BE2C (cell line): ENCODE measurements around the gene NUP62.

Source experiments
- DNase-seq: peaks from one replicate; pipeline ENCODE4 v3.0.0-alpha.2; 2020
- H3K27me3 ChIP-seq: fragments of 250-450 bp; sonication (Bioruptor Pico); 2 replicates; pipeline ENCODE4 v1.5.1; 2020; ENCODE audit warnings: mild to moderate bottlenecking
- H3K36me3 ChIP-seq: fragments of 250-450 bp; sonication (Bioruptor Pico); 2 replicates; pipeline ENCODE4 v1.5.1; 2020; ENCODE audit warnings: mild to moderate bottlenecking
- H3K4me1 ChIP-seq: fragments of 250-450 bp; sonication (Bioruptor Pico); 2 replicates; pipeline ENCODE4 v1.5.1; 2020
- H3K4me3 ChIP-seq: 2 replicates; pipeline ENCODE4 v1.5.1; 2011; ENCODE audit warnings: low read depth, low read length
- H3K9me3 ChIP-seq: fragments of 250-450 bp; sonication (Bioruptor Pico); 2 replicates; pipeline ENCODE4 v1.5.1; 2020
- CTCF ChIP-seq: IDR thresholded peaks from 2 replicates; pipeline ENCODE4 v1.5.1; 2012; ENCODE audit warnings: mild to moderate bottlenecking, low read depth, low read length

The NUP62 gene

DNA sequence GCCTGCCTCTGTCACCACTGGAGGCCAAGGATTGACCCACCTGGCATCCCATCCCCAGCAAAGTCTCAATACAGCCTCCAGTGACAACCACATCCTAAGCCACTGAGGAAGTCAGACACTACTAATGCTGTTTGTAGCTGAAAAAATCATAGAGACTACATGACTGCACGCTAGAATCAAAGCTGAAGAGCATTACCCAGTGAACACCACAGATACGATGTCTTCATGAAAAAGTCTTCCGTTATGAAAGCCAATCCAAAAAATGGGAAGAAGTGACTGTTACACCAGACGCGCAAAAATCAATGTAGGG, 11.1 kb upstream of the NUP62 start:
- DNase-seq: no peak
- Histone ChIP-seq H3K36me3 (no peaks in the 10 kb centered on the region), H3K4me3 (no peak overlapping the region), H3K9me3 (no peaks in the 10 kb centered on the region), H3K4me1 (no peaks in the 10 kb centered on the region), H3K27me3 (no peaks in the 10 kb centered on the region)
- TF ChIP-seq CTCF: no peak

DNA sequence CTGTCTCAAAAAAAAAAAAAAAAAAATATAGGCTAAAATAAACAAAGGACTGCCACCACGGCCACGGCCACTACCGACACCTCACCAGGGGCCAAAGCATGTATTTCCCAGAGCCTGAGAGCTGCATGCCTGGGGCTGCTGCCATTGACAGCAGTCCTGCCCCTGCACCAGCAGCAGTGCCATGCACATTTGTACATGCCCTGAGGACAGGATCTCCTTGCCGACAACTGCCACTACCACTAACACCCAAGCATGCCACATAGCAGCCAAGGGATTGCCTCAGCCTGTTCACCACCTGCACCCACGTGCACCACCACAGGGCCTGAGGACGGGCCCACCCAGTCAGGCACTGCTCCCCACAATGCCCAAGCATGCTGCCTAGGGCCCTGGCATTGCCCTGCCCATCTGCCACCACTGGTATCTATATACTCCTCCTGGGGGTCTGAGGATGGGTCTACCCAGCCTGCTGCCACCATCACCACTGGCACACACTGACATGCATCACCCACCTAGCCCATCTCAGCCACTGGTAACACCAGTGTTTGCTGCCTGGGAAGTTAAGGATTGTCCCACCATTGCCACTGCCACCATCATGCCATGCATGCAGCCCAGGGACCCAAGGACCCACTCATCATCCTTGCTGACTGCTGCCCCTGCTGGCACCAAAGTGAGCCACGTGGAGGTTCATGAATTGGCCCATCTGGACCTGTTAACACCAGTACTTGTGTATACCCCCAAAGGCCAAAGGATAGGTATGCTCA, 10.6 kb upstream of the NUP62 start:
- TF ChIP-seq CTCF: peak; percentile 30
- DNase-seq: no peak
- no peaks in the 10 kb centered on the region for H3K4me1 ChIP-seq
- no peaks in the 10 kb centered on the region for H3K36me3 ChIP-seq
- H3K9me3 ChIP-seq: no peaks in the 10 kb centered on the region
- H3K27me3 ChIP-seq: no peaks in the 10 kb centered on the region
- no peak overlapping the region for H3K4me3 ChIP-seq

DNA sequence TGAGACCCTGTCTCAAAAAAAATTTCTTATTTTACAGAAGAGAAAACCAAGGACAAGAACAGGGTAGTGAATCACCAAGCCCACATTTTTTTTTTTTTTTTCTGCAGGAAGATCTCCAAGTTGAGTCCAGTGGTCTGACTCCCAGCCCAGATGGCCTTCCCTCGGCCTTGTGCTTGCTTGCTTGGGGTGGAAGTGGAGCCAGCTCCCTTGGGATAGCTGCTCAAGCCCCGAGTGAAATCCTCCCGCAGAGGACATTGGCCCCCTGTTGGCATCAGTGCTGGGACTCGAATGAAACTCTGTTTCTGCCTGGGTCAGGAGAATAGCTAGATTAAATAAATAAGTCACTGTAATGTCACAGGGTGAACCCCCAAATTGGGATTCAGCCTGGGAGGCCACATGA, 9.4 kb upstream of the NUP62 start:
- Histone ChIP-seq H3K4me3 (no peak overlapping the region), H3K36me3 (no peaks in the 10 kb centered on the region), H3K9me3 (no peaks in the 10 kb centered on the region), H3K27me3 (no peaks in the 10 kb centered on the region), H3K4me1 (no peaks in the 10 kb centered on the region)
- TF ChIP-seq CTCF: no peak
- DNase-seq: no peak

- Histone ChIP-seq H3K9me3 (no peaks in the 10 kb centered on the region), H3K4me3 (peak overlapping the region; percentile 64), H3K4me1 (no peaks in the 10 kb centered on the region), H3K27me3 (no peaks in the 10 kb centered on the region), H3K36me3 (no peaks in the 10 kb centered on the region)
- peak; percentile 98 for TF ChIP-seq CTCF
- DNase-seq: peak; percentile 87
Measured at GRCh38 chr19:49937750-49938381, 8.6 kb upstream of the NUP62 start.

DNA sequence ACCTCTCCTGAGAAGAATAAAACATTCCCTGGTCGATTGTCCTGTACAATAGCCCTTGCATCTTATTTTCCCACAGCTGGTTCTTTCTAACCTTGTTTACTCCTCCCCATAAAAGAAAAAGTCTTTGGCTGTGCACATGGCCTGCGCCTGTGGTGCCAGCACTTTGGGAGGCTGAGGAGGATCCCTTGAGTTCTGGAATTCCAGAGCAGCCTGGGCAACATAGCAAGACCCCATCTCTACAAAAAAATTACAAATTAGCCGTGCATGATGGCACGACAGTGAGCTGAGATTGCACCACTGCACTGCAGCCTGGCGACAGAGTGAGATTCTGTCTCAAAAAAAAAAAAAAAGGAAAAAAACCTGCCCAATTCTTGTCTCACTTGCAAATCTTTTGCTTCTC, 7.2 kb upstream of the NUP62 start:
- no peaks in the 10 kb centered on the region for H3K4me1 ChIP-seq
- DNase-seq: no peak
- H3K36me3 ChIP-seq: no peaks in the 10 kb centered on the region
- H3K4me3 ChIP-seq: no peak overlapping the region
- TF ChIP-seq CTCF: no peak
- H3K9me3 ChIP-seq: no peaks in the 10 kb centered on the region
- no peaks in the 10 kb centered on the region for H3K27me3 ChIP-seq

DNA sequence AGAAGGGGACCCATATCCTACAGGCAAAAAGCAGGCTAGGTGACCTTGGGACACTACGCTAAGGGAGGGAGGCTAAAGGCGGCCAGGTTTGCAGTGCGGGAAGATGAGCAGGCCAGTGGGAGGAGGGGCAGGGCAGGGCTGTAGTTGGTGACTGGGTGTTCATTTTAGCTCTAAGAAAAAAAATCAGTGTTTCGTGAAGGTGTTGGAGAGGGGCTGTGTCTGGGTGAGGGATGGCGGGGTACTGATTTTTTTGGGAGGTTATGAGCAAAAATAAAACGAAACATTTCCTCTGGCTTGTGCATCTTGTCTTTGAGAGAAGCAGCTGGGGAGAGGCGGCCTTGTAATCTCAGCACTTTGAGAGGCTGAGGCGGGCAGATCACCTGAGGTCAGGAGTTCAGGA, 4.3 kb upstream of the NUP62 start:
- no peaks in the 10 kb centered on the region for H3K27me3 ChIP-seq
- no peaks in the 10 kb centered on the region for H3K9me3 ChIP-seq
- H3K4me3 ChIP-seq: no peak overlapping the region
- H3K36me3 ChIP-seq: no peaks in the 10 kb centered on the region; the same call in 1 of the 2 replicates
- TF ChIP-seq CTCF: no peak
- no peak for DNase-seq
- no peaks in the 10 kb centered on the region for H3K4me1 ChIP-seq
